ENCODE results near the gene CEP192.
"Not testable (repeated sequence)": the region's sequence is repeated elsewhere in the genome, so short reads cannot be mapped to it uniquely, and the experiment has no call there.

CEP192 gene

DNA sequence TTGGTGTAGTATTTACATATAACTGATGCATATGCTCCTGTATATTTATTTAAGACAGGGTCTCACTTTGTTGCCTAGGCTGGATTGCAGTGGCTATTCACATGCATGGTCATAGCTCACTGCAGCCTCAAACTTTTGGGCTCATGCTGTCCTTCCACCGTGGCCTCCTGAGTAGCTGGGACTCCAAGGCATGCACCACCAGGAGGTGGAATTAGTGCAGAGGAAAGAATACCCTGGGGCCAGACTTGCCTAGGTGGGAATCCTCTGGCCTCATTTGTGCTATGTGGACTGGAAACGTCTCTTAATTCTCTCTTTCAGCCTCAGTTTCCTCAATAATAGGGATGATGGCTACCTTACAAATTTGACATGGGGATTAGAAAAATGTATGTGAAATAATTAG is 2.3 kb downstream of the CEP192 start:
- DNase-seq (ENCODE audit: low read depth): no peak

DNA sequence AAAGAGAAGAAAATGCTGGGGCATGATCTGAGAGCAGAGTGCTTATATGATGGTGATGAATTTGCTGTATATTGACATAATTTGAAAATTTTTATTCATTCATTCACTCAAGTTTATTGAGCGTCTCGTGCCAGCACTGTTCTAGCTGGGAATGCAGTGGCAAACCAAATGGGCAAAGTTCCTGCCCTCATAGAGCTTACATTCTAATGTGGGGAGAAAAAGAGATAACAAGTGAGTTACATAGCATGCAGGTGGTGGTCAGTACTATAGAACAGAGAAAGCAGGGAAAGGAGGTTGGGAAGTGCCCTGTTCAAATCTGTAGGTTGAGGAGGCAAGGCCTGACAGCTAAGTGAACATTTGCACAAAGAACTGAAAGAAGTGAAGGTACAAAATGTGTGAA is 4.3 kb downstream of the CEP192 start:
- DNase-seq (ENCODE audit: low read depth): no peak

GRCh38 chr18:12995952-12996477 is 4.9 kb downstream of the CEP192 start:
- DNase-seq (ENCODE audit: low read depth): no peak

GRCh38 chr18:12996661-12997292 is 5.6 kb downstream of the CEP192 start:
- no peak for DNase-seq (ENCODE audit: low read depth)

DNA sequence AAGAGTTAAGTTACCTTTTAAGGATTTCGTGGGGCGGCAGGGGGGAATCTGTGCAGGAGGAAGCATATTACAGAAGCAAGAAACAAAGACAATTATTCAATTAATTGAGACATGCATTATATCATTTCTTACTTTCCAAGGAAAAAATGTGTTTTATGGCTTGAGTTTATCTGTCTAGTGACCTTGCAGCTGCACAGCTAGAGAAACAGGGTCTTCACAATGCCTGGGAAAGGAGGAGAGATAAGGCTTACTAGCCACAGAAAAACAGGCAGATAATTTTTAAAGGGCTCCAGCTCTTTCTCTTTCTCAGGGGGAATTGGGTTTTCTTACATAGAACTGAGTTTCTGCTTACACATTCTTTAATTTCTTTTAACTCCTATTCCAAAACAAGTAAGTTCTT is 6.2 kb downstream of the CEP192 start:
- not testable (repeated sequence) for DNase-seq (ENCODE audit: low read depth)

DNA sequence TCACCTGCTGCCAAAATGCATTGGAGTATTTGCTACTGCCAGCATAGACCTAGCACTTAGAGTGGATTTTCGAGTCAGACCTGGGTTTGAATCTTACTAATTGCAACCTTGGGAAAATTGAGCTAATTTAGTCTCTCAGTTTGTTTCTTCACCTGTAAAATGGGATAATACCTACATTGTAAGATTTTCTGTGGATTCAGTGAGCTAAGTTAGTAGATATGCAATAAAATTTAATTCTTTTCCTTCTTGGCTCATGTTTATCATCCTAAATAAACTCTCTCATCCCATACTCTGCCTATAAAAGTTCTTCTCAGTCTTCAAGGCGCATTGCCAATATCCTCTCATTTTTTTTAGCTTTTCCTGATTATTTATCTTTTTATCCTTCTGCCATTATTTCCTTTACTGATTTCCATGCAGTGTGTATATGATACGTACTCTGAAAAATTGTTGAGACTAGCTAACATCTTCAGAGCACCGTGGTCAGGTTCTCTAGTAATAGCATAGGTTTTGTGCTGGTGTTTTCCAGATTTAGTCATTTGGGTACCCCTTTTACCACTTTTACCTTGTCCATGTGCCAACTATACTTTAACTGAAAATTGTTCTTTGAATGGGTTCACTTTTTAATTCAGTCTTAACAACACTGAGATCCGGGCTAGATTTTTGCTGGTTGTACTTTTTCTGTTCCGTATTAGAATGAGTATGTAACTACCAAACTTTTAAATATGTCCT is 7.3 kb downstream of the CEP192 start:
- no peak for DNase-seq (ENCODE audit: low read depth)

DNA sequence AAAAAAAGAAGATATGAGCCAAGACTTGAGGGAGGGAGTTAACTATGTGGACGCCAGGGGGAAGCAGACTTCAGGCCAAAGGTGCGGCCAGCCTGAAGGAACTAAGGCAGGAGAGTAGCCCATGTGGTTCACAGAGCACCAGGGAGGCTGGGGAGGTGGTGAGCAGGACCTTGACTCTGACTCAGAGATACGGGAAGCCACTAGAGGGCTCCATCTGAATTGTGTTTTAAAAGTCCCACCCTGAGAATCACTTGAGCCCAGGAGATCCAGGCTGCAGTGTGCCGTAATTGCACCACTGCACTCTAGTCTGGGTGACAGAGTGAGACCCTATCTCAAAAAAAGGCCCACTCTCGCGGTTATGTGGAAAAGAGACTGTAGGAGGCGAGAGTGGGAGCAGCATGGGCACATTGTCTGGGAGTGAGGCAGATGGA is 12.3 kb downstream of the CEP192 start:
- peak; percentile 16 for DNase-seq (ENCODE audit: low read depth)

DNA sequence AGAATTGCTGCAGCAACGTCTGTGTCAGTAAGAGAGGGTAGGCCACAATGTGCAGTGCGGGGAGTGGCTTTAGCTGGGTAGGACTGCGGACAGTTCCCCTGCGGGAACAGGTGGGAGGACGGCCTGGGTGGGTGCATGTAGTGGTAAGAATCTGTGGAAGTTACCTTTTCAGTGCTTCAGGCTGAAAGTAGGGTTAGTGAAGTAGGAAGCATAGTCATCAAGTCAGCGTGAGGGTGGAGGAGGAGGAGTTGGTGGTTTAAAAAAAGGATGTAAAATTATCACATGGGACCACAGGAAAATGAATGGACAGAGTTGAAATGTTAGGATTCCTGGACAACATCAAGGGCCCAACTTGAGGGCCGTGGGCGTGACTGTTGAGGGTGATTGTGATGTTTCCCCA is 13.2 kb downstream of the CEP192 start:
- DNase-seq (ENCODE audit: low read depth): no peak

DNA sequence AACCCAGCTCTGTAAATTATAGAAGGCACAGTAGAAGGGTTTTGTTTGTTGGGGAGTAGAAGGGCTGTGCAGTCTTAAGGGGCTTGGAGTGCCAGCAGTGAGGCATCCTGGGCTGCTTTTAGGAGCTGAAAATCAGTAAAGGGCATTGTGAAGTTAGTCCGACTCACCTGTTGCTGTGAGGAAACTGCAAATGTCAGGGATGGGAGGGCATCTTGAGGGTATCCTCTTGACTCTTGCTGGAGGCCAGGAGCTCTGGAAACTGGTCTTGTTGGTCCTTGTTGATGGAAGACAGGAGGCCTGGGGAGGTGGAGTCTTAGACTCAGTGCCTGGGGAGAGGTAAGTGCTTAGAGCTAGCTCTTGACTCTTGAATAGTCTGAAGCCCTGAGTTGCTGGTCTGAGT is 14.1 kb downstream of the CEP192 start:
- DNase-seq (ENCODE audit: low read depth): no peak

DNA sequence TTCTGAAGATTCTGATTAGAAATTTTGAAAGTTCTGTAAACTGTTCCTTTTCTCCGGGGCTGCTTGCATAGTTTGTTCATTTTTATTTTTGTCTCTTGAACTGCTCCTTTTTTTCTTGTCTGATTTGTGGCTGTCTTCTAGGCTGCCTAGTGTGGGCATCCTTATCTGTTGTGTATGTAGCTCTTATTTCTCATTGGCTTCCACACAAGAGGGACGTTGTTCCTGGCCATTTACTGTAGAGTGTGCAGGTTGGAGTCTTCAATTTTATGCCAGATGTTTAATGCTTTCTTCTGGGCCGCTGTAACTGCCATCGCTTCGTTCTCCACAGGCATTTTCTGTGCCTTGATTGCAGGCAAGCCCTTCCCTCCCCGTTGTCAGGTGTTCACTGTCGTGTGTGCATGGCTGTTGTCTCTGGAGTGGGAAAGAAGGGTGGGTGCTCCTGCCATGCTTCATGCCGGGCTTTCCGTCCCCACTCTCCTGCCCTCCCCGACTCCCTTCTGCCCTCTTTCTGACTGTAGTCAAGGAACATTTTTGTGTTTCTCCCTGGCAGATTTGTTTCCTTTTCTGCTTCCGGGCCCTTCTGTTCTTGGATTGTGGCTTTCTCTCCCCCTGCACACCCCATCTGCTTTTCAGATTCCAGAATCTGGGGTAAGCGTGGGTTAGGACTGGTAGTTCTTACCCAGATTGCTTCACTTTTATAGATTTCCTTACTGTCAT is 15.5 kb downstream of the CEP192 start:
- no peak for DNase-seq (ENCODE audit: low read depth)

DNA sequence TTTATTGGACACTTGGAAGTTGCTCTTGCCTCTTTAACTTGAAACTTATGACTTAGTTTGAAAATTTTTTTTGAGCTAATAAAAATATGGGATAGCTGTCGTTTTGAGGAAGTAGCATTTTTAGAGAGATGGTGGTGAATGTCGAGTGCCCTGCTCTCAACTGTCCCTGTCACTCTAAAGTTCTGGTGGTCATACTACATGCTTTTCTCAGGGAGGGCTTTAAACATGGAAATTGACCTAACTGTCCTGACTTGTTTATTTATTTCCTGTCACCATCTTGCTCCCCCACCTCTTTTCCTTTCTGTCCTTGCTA is 16.0 kb downstream of the CEP192 start:
- DNase-seq (ENCODE audit: low read depth): no peak

DNA sequence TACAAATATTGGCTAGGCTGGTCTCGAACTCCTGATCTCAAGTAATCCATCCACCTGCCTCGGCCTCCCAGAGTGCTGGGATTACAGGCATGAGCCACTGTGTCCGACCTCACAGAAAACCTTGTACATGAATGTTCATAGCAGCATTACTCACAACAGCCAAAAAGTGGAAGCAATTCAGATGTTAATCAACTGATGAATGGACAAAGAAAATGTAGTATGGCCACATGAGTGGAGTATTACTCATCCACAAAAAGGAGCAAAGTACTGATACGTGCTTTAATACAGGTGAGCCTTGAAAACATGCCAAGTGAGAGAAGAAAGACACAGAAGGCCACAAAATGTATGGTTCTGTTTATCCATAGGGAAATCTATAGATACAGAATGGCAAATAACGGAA is 20.6 kb downstream of the CEP192 start:
- DNase-seq (ENCODE audit: low read depth): no peak

GRCh38 chr18:13014232-13014631 is 23.1 kb downstream of the CEP192 start:
- DNase-seq (ENCODE audit: low read depth): no peak

- DNase-seq (ENCODE audit: low read depth): no peak
These were observed 23.7 kb downstream of the CEP192 start for GRCh38 chr18:13014818-13015217.

GRCh38 chr18:13017247-13017875 is 26.2 kb downstream of the CEP192 start:
- DNase-seq (ENCODE audit: low read depth): no peak

GRCh38 chr18:13018374-13018773 is 27.2 kb downstream of the CEP192 start:
- DNase-seq (ENCODE audit: low read depth): no peak

DNA sequence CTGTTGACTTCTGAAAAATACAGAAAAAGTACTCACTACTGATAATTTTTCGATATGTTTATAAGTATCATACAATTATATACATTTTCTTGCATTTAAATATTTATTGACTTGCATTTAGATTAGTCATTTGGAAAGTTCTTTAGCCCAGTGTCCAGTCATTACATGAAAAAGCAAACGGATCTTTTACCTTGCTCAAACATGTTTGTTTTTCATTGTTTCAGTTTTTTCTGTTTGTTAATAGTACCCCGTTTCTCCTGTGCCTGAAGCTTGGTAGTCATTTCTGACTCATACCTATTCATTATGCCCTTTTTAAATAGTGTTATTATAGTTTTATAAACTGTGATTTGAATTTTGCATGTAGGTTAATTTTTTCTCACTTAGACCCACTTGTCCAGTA is 28.1 kb downstream of the CEP192 start:
- no peak for DNase-seq (ENCODE audit: low read depth)

DNA sequence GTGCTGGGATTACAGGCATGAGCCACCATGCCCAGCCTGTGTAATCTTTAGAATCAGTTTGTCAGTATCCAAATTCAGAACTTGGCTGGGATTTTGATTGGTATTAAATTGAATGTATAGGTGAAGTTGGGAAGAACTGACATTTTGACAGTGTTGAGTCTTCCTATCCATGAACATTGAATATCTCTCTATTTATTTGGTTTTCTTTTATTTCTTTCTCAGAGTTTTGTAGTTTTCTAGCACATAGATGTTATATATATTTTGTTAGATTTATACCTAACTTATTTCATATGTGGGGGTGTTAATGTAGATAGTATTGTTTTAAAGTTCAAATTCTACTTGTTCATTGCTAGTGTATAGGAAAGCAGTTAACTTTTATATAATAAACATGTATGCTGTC is 31.5 kb downstream of the CEP192 start:
- no peak for DNase-seq (ENCODE audit: low read depth)

- DNase-seq (ENCODE audit: low read depth): no peak
These were observed 34.1 kb downstream of the CEP192 start for GRCh38 chr18:13025233-13025632.

DNA sequence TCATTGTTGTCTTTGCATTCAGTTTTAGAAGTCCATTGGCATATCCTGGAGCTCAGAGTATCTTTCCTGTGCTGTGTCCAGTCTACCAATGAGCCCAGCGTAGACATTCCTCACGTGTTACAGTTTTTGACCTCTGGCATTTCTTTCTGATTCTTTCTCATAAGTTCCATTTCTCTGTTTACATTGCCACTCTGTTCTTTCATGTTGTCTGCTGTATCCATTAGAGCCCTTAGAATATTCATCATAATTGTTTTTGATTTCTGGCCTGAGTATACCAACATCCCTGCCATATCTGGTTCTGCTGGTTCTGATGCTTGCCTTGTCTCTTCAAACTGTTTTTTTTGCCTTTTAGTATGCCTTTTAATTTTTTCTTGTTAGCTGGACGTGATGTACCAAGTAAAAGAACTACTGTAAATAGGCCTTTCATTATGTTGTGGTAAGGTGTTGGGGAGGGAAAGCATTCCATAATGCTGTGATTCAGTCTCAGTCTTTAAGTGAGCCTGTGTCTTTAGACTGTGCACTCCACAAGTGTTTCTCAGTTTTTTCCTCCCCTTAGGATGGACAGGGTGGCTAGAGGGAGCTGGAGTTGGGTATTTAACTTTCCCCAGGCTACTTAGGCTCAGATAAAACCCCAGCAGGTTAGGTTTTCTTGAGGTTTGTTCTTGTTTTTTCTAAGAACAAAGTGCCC is 35.6 kb downstream of the CEP192 start:
- DNase-seq (ENCODE audit: low read depth): no peak

- DNase-seq (ENCODE audit: low read depth): no peak
These were observed 37.7 kb downstream of the CEP192 start for GRCh38 chr18:13028869-13029268.

DNA sequence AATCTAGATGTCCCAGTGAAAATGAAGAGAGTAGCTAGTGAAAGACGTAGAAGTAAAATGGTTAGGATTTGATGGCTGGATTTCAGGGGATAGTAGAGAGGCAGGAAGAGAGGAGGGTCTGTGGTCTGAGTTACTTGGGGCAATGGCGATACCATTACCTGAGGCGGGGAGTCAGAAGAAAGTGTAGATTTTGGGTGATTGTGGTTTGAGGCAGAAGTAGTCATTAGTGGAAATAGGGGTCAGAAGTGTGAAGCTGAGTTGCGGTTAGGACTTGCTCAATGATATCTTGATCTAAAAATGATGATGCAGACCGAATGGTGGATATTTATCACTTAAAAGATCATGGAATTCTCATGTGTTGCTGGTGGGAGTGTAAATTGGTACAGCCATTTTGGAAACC is 41.0 kb downstream of the CEP192 start:
- no peak for DNase-seq (ENCODE audit: low read depth)
